ENCODE measurements around the gene NCS1.

NCS1 gene

GRCh38 chr9:130128733-130129431 lies 43.3 kb upstream of the NCS1 start:
- TF ChIP-seq CTCF (IDR thresholded peaks at IDR 0.05; ENCODE audit: control extremely low read depth, extremely low read depth, low read depth, missing control alignments): no peak
- ChIA-PET POLR2A (interaction anchor here (0.9 kb wide), 1 partner anchor 12 kb away, joined by 3 read pairs; no protein-coding TSS in a partner anchor), CTCF (interaction anchor here (1.0 to 3.2 kb wide), 3 partner anchors 12 to 115 kb away, joined by 3 to 13 read pairs (median 7); no protein-coding TSS in a partner anchor)
- DNase-seq (ENCODE audit: extremely low spot score): peak; percentile 74

GRCh38 chr9:130129432-130130061 lies 42.7 kb upstream of the NCS1 start:
- TF ChIP-seq CTCF (IDR thresholded peaks at IDR 0.05; ENCODE audit: control extremely low read depth, extremely low read depth, low read depth, missing control alignments): no peak
- CTCF ChIA-PET: interaction anchor here (3.2 kb wide), 1 partner anchor 22 kb away, joined by 13 read pairs; no protein-coding TSS in a partner anchor
- no peak for DNase-seq (ENCODE audit: extremely low spot score)
- POLR2A ChIA-PET: no interaction called here

- ChIA-PET CTCF (interaction anchor here (1.3 kb wide), 1 partner anchor 25 kb away, joined by 3 read pairs; no protein-coding TSS in a partner anchor), POLR2A (no interaction called here)
- no peak for DNase-seq (ENCODE audit: extremely low spot score)
- TF ChIP-seq CTCF (IDR thresholded peaks at IDR 0.05; ENCODE audit: control extremely low read depth, extremely low read depth, low read depth, missing control alignments): no peak
Measured at GRCh38 chr9:130132746-130133145, 39.5 kb upstream of the NCS1 start.

GRCh38 chr9:130137081-130137640 lies 35.0 kb upstream of the NCS1 start:
- POLR2A ChIA-PET: no interaction called here
- CTCF ChIA-PET: no interaction called here

GRCh38 chr9:130137641-130138081 lies 34.5 kb upstream of the NCS1 start:
- DNase-seq (ENCODE audit: extremely low spot score): no peak
- no peak for TF ChIP-seq CTCF (IDR thresholded peaks at IDR 0.05; ENCODE audit: control extremely low read depth, extremely low read depth, low read depth, missing control alignments)
- ChIA-PET POLR2A (no interaction called here), CTCF (no interaction called here)

More at GRCh38 chr9:130137081-130137640, 35.0 kb upstream of the NCS1 start:
- TF ChIP-seq CTCF (IDR thresholded peaks at IDR 0.05; ENCODE audit: control extremely low read depth, extremely low read depth, low read depth, missing control alignments): no peak
- DNase-seq (ENCODE audit: extremely low spot score): no peak

GRCh38 chr9:130138171-130138653 lies 34.0 kb upstream of the NCS1 start:
- CTCF ChIA-PET: no interaction called here
- POLR2A ChIA-PET: no interaction called here
- TF ChIP-seq CTCF (IDR thresholded peaks at IDR 0.05; ENCODE audit: control extremely low read depth, extremely low read depth, low read depth, missing control alignments): no peak
- no peak for DNase-seq (ENCODE audit: extremely low spot score)

All from GM10248 (cell line).